GM23248 (cell line): ENCODE data around the gene EPHB3. TPM values are rescaled to one million over a fixed set of nuclear protein-coding genes. Genes with fewer than 3 reads are reported as not detected.

ENCODE experiments used
- DNase-seq: peaks from one replicate; pipeline ENCODE4 v3.0.0-alpha.2; 2015
- H2AFZ ChIP-seq: fragments of 200-600 bp; sonication (generic); 2 replicates; pipeline ENCODE4 v1.6.1; 2016; ENCODE audit warnings: antibody characterized with exemption
- H3F3A ChIP-seq: fragments of 200-600 bp; sonication (generic); 2 replicates; pipeline ENCODE4 v1.6.1; 2016; ENCODE audit warnings: mild to moderate bottlenecking, antibody characterized with exemption, mixed run types; ENCODE audit not compliant: insufficient read depth
- H3K27ac ChIP-seq: fragments of 200-600 bp; sonication (generic); 2 replicates; pipeline ENCODE4 v1.5.1; 2016; ENCODE audit warnings: mild to moderate bottlenecking
- H3K27me3 ChIP-seq: fragments of 200-600 bp; sonication (generic); replicated peaks from 2 replicates; pipeline ENCODE4 v1.6.1; 2016; ENCODE audit warnings: mild to moderate bottlenecking; ENCODE audit not compliant: insufficient read depth
- H3K36me3 ChIP-seq: fragments of 200-600 bp; sonication (generic); 2 replicates; pipeline ENCODE4 v1.6.1; 2016; ENCODE audit warnings: low read depth, mild to moderate bottlenecking
- H3K4me1 ChIP-seq: fragments of 200-600 bp; sonication (generic); 2 replicates; pipeline ENCODE4 v1.6.1; 2016; ENCODE audit warnings: mild to moderate bottlenecking; ENCODE audit not compliant: insufficient read depth
- H3K4me2 ChIP-seq: fragments of 200-600 bp; sonication (generic); one replicate; pipeline ENCODE4 v1.6.1; 2016; ENCODE audit warnings: mild to moderate bottlenecking; ENCODE audit not compliant: unreplicated experiment
- H3K4me3 ChIP-seq: fragments of 200-600 bp; sonication (generic); 2 replicates; pipeline ENCODE4 v1.5.1; 2016; ENCODE audit warnings: mild to moderate bottlenecking
- H3K79me2 ChIP-seq: fragments of 200-600 bp; sonication (generic); 2 replicates; pipeline ENCODE4 v1.6.1; 2016; ENCODE audit warnings: mild to moderate bottlenecking; ENCODE audit not compliant: insufficient read depth
- H3K9ac ChIP-seq: fragments of 200-600 bp; sonication (generic); 2 replicates; pipeline ENCODE4 v1.6.1; 2016; ENCODE audit warnings: mild to moderate bottlenecking
- H3K9me2 ChIP-seq: fragments of 200-600 bp; sonication (generic); 2 replicates; pipeline ENCODE4 v1.6.1; 2016; ENCODE audit warnings: mixed run types, mild to moderate bottlenecking, moderate library complexity; ENCODE audit not compliant: insufficient read depth
- H3K9me3 ChIP-seq: fragments of 200-600 bp; sonication (generic); one replicate; pipeline ENCODE4 v1.6.1; 2017; ENCODE audit warnings: low read depth
- H4K20me1 ChIP-seq: fragments of 200-600 bp; sonication (generic); 2 replicates; pipeline ENCODE4 v1.6.0; 2016; ENCODE audit not compliant: insufficient read depth
- EZH2 ChIP-seq: fragments of 200-600 bp; sonication (generic); IDR thresholded peaks from 2 replicates; pipeline ENCODE4 v1.6.1; 2018; ENCODE audit warnings: antibody characterized with exemption, mild to moderate bottlenecking; ENCODE audit not compliant: insufficient read depth, poor library complexity, severe bottlenecking
- EZH2phosphoT487 ChIP-seq: fragments of 200-600 bp; sonication (generic); IDR thresholded peaks from 2 replicates; pipeline ENCODE4 v1.6.1; 2018; ENCODE audit warnings: antibody characterized with exemption, moderate library complexity, mild to moderate bottlenecking, low read depth; ENCODE audit not compliant: insufficient read depth
- WGBS, 2 experiments: methylation state at CpG; one replicate each; pipeline ENCODE4 v1.1.6; 2015 to 2017; ENCODE audit warnings: low lambda C conversion rate in 2 of 2, low coverage in 1 of 2; ENCODE audit errors: missing lambda C conversion rate in 2 of 2; 5-methylcytosine and 5-hydroxymethylcytosine counted together
- in situ Hi-C: fragments of 300-500 bp; cut with MboI; formaldehyde crosslinking; loops from 2 replicates; pipeline ENCODE4 v1.15.0; 2020
- polyA plus RNA-seq: library from polyadenylated mRNA; unstranded; fragments of >200 nt; fragmentation: Nextera tagmentation; extraction: Ambion mirVana; gene quantifications from 2 replicates; pipeline ENCODE4 v1.2.1, GENCODE V29; 2016
- total RNA-seq: library from RNA; depleted of rRNA; stranded (reverse); fragments of >200 nt; shearing (Covaris generic); gene quantifications from 2 replicates; pipeline ENCODE4 v1.2.3, GENCODE V29; 2014

Gene EPHB3
- total and polyA plus RNA-seq, 2 experiments from 2014 or later, result 1.7 to 3.0 TPM

DNA sequence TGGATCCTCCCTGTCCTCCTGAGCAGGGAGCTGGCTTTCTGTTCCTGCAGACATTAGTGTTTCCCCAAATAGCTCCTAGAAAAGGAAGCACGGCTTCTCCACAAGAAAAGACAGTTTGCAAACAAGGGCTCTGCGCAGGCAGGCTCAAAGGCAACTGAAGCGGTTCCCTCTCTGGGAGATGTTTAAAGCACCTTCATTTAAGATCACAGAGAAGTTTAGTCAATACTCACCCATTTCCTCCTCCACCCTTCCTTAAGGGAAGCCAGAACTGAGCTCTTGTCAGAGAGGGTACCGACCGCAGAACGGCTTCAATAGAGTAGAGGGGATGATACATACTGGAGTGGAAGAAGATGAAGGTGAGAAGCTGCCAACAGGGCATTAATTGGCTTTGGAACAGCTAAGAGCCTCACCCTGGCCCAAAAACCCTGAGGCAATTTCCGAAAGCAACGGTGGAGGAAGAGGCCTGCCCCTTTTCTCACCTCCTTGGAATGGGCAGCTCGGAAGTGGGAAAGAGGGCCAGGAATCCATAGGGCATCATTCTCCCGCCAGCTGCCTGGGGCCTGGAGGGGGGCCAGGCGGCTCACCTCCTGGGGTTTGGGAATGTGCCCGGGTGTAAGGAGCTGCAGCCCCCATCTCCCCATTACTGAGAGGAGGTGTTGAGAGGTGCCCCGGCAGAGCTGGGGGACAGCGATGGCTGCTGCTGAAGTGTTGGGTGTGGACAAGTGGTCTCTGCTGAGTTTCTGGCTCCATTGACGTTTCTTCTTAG lies 4.8 kb upstream of the EPHB3 start:
- Histone ChIP-seq H3K4me3 (no peak overlapping the region), H3K9me2 (no peaks in the 10 kb centered on the region), H4K20me1 (no peaks in the 10 kb centered on the region), H3K9ac (no peak overlapping the region), H3K4me2 (no peak overlapping the region), H3K4me1 (peaks cover 7% of the 10 kb centered on the region; the same call in 1 of the 2 replicates), H3F3A (no peaks in the 10 kb centered on the region), H3K36me3 (no peaks in the 10 kb centered on the region), H3K27me3 (peaks cover 13% of the 10 kb centered on the region; the same call in 1 of the 2 replicates), H3K79me2 (no peaks in the 10 kb centered on the region), H3K9me3 (no peaks in the 10 kb centered on the region), H3K27ac (no peak overlapping the region), H2AFZ (no peak overlapping the region)
- TF ChIP-seq EZH2phosphoT487 (no peak), EZH2 (no peak)
- WGBS, 2 experiments, result 85 to 86% methylated on average over 15 of the region's 15 CpGs
- in situ Hi-C loops, result no loop called here
- DNase-seq, result no peak

GRCh38 chr3:184557348-184557950 lies 4.1 kb upstream of the EPHB3 start:
- Histone ChIP-seq H4K20me1 (no peaks in the 10 kb centered on the region), H3K4me1 (peaks cover 7% of the 10 kb centered on the region; the same call in 1 of the 2 replicates), H3K36me3 (no peaks in the 10 kb centered on the region), H3K4me3 (no peak overlapping the region), H3K9me2 (no peaks in the 10 kb centered on the region), H3K27me3 (0 out of 2 replicates have a peak, but pooled peaks cover 7% of the 10 kb centered on the region), H2AFZ (no peak overlapping the region), H3K79me2 (no peaks in the 10 kb centered on the region), H3K4me2 (no peak overlapping the region), H3F3A (no peaks in the 10 kb centered on the region), H3K27ac (no peak overlapping the region), H3K9me3 (no peaks in the 10 kb centered on the region), H3K9ac (no peak overlapping the region)
- in situ Hi-C loops, result no loop called here
- TF ChIP-seq EZH2phosphoT487, result no peak
- TF ChIP-seq EZH2, result no peak
- no peak for DNase-seq
- WGBS, 2 experiments, result 61 to 71% methylated on average over 7 of the region's 7 CpGs

DNA sequence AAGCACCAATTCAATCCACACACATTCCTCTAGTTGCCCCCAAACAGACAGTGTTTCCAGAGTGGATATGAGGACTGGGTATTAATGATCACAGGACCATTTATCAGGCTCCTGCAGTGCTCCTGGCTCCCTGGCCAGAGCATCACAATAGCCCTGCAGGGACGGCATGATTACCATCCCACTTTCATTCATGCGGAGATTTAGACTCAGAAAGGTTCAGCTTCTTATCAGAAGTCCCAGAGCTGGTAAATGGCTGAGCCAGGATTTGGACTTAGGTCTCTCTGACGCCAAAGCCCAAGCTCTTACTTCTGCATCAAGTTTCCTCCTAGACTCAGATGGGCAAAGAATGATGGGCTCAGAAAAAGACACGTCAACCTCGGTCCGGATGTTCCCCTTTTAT lies 2.9 kb upstream of the EPHB3 start:
- no peak overlapping the region for H2AFZ ChIP-seq
- no peaks in the 10 kb centered on the region; the same call in 1 of the 2 replicates for H3F3A ChIP-seq
- no peak overlapping the region for H3K4me3 ChIP-seq
- 0 out of 2 replicates have a peak, but pooled peaks cover 6% of the 10 kb centered on the region for H3K27me3 ChIP-seq
- H3K4me1 ChIP-seq, result peaks cover 13% of the 10 kb centered on the region; the same call in 1 of the 2 replicates
- DNase-seq, result no peak
- TF ChIP-seq EZH2phosphoT487 (no peak), EZH2 (no peak)
- 59 to 60% methylated on average over 6 of the region's 6 CpGs for WGBS, 2 experiments
- H3K9me2 ChIP-seq, result no peaks in the 10 kb centered on the region
- no peaks in the 10 kb centered on the region for H3K36me3 ChIP-seq
- no peak overlapping the region for H3K9ac ChIP-seq
- no peaks in the 10 kb centered on the region for H3K79me2 ChIP-seq
- no peaks in the 10 kb centered on the region for H4K20me1 ChIP-seq
- H3K4me2 ChIP-seq, result no peak overlapping the region
- H3K9me3 ChIP-seq, result no peaks in the 10 kb centered on the region
- in situ Hi-C loops, result no loop called here
- H3K27ac ChIP-seq, result no peak overlapping the region

- no peak overlapping the region for H2AFZ ChIP-seq
- H3K4me3 ChIP-seq, result no peak overlapping the region
- no peak overlapping the region for H3K9ac ChIP-seq
- no peaks in the 10 kb centered on the region for H3K9me2 ChIP-seq
- peaks cover 13% of the 10 kb centered on the region; the same call in 1 of the 2 replicates for H3K4me1 ChIP-seq
- WGBS, 2 experiments, result 83 to 84% methylated on average over 11 of the region's 11 CpGs
- in situ Hi-C loops, result no loop called here
- 0 out of 2 replicates have a peak, but pooled peaks cover 6% of the 10 kb centered on the region for H3K27me3 ChIP-seq
- no peaks in the 10 kb centered on the region for H3K36me3 ChIP-seq
- no peak overlapping the region for H3K4me2 ChIP-seq
- H3K27ac ChIP-seq, result no peak overlapping the region
- DNase-seq, result no peak
- no peak for TF ChIP-seq EZH2phosphoT487
- TF ChIP-seq EZH2, result no peak
- no peaks in the 10 kb centered on the region for H3K9me3 ChIP-seq
- H4K20me1 ChIP-seq, result no peaks in the 10 kb centered on the region
- H3K79me2 ChIP-seq, result no peaks in the 10 kb centered on the region
- no peaks in the 10 kb centered on the region; the same call in 1 of the 2 replicates for H3F3A ChIP-seq
Measured at GRCh38 chr3:184559336-184559735, 2.2 kb upstream of the EPHB3 start.
